ENCODE data around the gene PRPF39. TPM values are rescaled to one million over a fixed set of nuclear protein-coding genes. Genes with fewer than 3 reads are reported as not detected.

PRPF39 gene
- total RNA-seq, 1 donor from 2014 or later: 29.7 TPM

- intact Hi-C loops (cut with DNase I): loop anchor here (10.0 kb wide), 2 partner anchors 121 to 219 kb away; partner anchors contain the start of gene MIS18BP1
- Histone ChIP-seq H3K27me3 (no peaks in the 10 kb centered on the region), H3K27ac (peak overlapping the region; percentile 77)
These were observed 49.8 kb downstream of the PRPF39 start for GRCh38 chr14:45133683-45134050.

GRCh38 chr14:45134051-45134958 is 50.4 kb downstream of the PRPF39 start, which contains the start of gene FKBP3:
Gene FKBP3, minus strand, starts transcription at chr14:45134481. Its CDS starts 25 bp downstream, at chr14:45134456.
- H3K27me3 ChIP-seq: no peaks in the 10 kb centered on the region
- H3K9me3 ChIP-seq: no peaks in the 10 kb centered on the region
- TF ChIP-seq POLR2A (IDR thresholded peaks at IDR 0.05) (peak in 1 of 2 donors; percentile 64), CTCF (IDR thresholded peaks at IDR 0.05) (no peak), POLR2AphosphoS5 (IDR thresholded peaks at IDR 0.05; ENCODE audit: insufficient read depth in 1 of 2, low read depth in 1 of 2) (peak; percentile 84 to 95)
- H3K36me3 ChIP-seq: no peaks in the 10 kb centered on the region
- H3K4me1 ChIP-seq: peaks cover 46% of the 10 kb centered on the region
- peak; percentile 97 to 98 for DNase-seq (ENCODE audit: extremely low spot score in 2 of 2)
- peak within 1 kb of the TSS; percentile 54 to 57 for H3K4me3 ChIP-seq
- H3K27ac ChIP-seq: peak within 1 kb of the TSS; percentile 77
- intact Hi-C loops (cut with DNase I): loop anchor here (10.0 kb wide), 2 partner anchors 120 to 220 kb away; partner anchors contain the start of gene MIS18BP1

More at GRCh38 chr14:45133683-45134050, 49.8 kb downstream of the PRPF39 start:
- Histone ChIP-seq H3K36me3 (peaks cover 0 to 5% of the 10 kb centered on the region in 2 donors), H3K9me3 (no peaks in the 10 kb centered on the region), H3K4me3 (peak overlapping the region; percentile 54 to 57), H3K4me1 (peaks cover 46% of the 10 kb centered on the region)
- DNase-seq (ENCODE audit: extremely low spot score in 2 of 2): no peak
- TF ChIP-seq CTCF (IDR thresholded peaks at IDR 0.05): no peak
- no peak for TF ChIP-seq POLR2A (IDR thresholded peaks at IDR 0.05)
- TF ChIP-seq POLR2AphosphoS5 (IDR thresholded peaks at IDR 0.05; ENCODE audit: insufficient read depth in 1 of 2, low read depth in 1 of 2): no peak

GRCh38 chr14:45135156-45135555 is 51.2 kb downstream of the PRPF39 start:
- TF ChIP-seq POLR2AphosphoS5 (IDR thresholded peaks at IDR 0.05; ENCODE audit: insufficient read depth in 1 of 2, low read depth in 1 of 2) (no peak), POLR2A (IDR thresholded peaks at IDR 0.05) (no peak), CTCF (IDR thresholded peaks at IDR 0.05) (no peak)
- intact Hi-C loops (cut with DNase I): loop anchor here (10.0 kb wide), 2 partner anchors 120 to 220 kb away; partner anchors contain the start of gene MIS18BP1
- DNase-seq (ENCODE audit: extremely low spot score in 2 of 2): no peak

GRCh38 chr14:45135659-45136395 is 51.9 kb downstream of the PRPF39 start, which contains the start of gene FANCM:
Gene FANCM, plus strand, starts transcription at chr14:45135930. Its CDS starts 102 bp downstream, at chr14:45136032.
- peaks cover 46% of the 10 kb centered on the region for H3K4me1 ChIP-seq
- peak in 1 of 2 donors; percentile 94 for DNase-seq (ENCODE audit: extremely low spot score in 2 of 2)
- no peaks in the 10 kb centered on the region for H3K9me3 ChIP-seq
- peak within 1 kb of the TSS; percentile 77 for H3K27ac ChIP-seq
- peak within 1 kb of the TSS; percentile 54 to 57 for H3K4me3 ChIP-seq
- intact Hi-C loops (cut with DNase I): loop anchor here (10.0 kb wide), 2 partner anchors 119 to 221 kb away; partner anchors contain the start of gene MIS18BP1
- no peaks in the 10 kb centered on the region for H3K36me3 ChIP-seq
- no peaks in the 10 kb centered on the region for H3K27me3 ChIP-seq
- TF ChIP-seq POLR2A (IDR thresholded peaks at IDR 0.05): no peak
- TF ChIP-seq CTCF (IDR thresholded peaks at IDR 0.05): no peak
- TF ChIP-seq POLR2AphosphoS5 (IDR thresholded peaks at IDR 0.05; ENCODE audit: insufficient read depth in 1 of 2, low read depth in 1 of 2): peak; percentile 51 to 98

More at GRCh38 chr14:45135156-45135555, 51.2 kb downstream of the PRPF39 start:
- H3K4me1 ChIP-seq: peaks cover 46% of the 10 kb centered on the region
- H3K9me3 ChIP-seq: no peaks in the 10 kb centered on the region
- no peaks in the 10 kb centered on the region for H3K36me3 ChIP-seq
- H3K4me3 ChIP-seq: peak overlapping the region; percentile 54 to 57
- H3K27ac ChIP-seq: peak overlapping the region; percentile 77
- no peaks in the 10 kb centered on the region for H3K27me3 ChIP-seq
